K562 (cell line): ENCODE results near the gene ADD2. TPM values are rescaled to one million over a fixed set of nuclear protein-coding genes. Genes with fewer than 3 reads are reported as not detected.

ENCODE experiments used
- ATAC-seq: fragments of 200-7000 bp; cut with Tn5 transposase; 3 replicates; pipeline ENCODE4 v1.9.1; 2020; ENCODE audit warnings: moderate library complexity
- BruUV-seq: library from RNA; stranded (reverse); fragments of 400-500 nt; replicated peaks from 2 replicates; lab custom pipeline; 2021; lab: Mats Ljungman, UMichigan
- CTCF ChIA-PET: fragments of 300-600 bp; formaldehyde crosslinking; extraction: SDS; loops from one replicate; lab custom pipeline; 2021; ENCODE audit warnings: low intra/inter-chr PET ratio; lab: Yijun Ruan, JAX
- POLR2A ChIA-PET: fragments of 300-600, 350-650 bp; sonication (Branson Sonifier 250); formaldehyde crosslinking; extraction: SDS; loops from one replicate; lab custom pipeline; 2021; ENCODE audit warnings: antibody characterized with exemption, inconsistent platforms; lab: Yijun Ruan, JAX
- DNase-seq, 4 experiments: peaks; one replicate each; pipeline versions ENCODE4 v3.0.0 to v3.0.0-alpha.2; 2011 to 2018; ENCODE audit warnings: low spot score in 3 of 4, mixed read lengths in 3 of 4; ENCODE audit errors: extremely low read depth in 1 of 4
- FAIRE-seq: peaks from 2 replicates; lab custom pipeline; 2011; peaks lifted over from hg19 to GRCh38; lab: Jason Lieb, UNC
- H2AFZ ChIP-seq: 2 replicates; pipeline ENCODE4 v1.6.0; 2011; ENCODE audit warnings: low read depth, low read length, control low read depth, inconsistent platforms
- H3K27ac ChIP-seq: fragments of 200-600 bp; 3 replicates; pipeline ENCODE4 v1.8.0; 2011; ENCODE audit warnings: low read depth, mild to moderate bottlenecking, control low read depth, inconsistent platforms, low read length, moderate library complexity, mixed read lengths; ENCODE audit errors: extremely low read depth
- H3K27me3 ChIP-seq, 2 experiments: fragments of 300-600 bp in 1 of 2; 2 replicates in 1 of 2; 3 replicates in 1 of 2; pipeline versions ENCODE4 v1.6.0 to v1.8.0; 2011; ENCODE audit warnings: inconsistent platforms in 2 of 2, low read length in 2 of 2, mild to moderate bottlenecking in 1 of 2, mixed read lengths in 1 of 2, moderate library complexity in 1 of 2; ENCODE audit not compliant: control insufficient read depth in 2 of 2, insufficient read depth in 2 of 2
- H3K36me3 ChIP-seq: fragments of 300-600 bp; 3 replicates; pipeline ENCODE4 v1.8.0; 2011; ENCODE audit warnings: mild to moderate bottlenecking, low read length, inconsistent platforms; ENCODE audit not compliant: control insufficient read depth, insufficient read depth
- H3K4me1 ChIP-seq, 2 experiments: fragments of 200-600 bp in 1 of 2; replicated peaks in 1 of 2; 2 replicates in 1 of 2; 3 replicates in 1 of 2; pipeline versions ENCODE4 v1.5.1 to v1.8.0; 2011; ENCODE audit warnings: inconsistent platforms in 2 of 2, low read length in 2 of 2, mild to moderate bottlenecking in 1 of 2, mixed read lengths in 1 of 2, moderate library complexity in 1 of 2; ENCODE audit not compliant: control insufficient read depth in 2 of 2, insufficient read depth in 2 of 2
- H3K4me2 ChIP-seq: 2 replicates; pipeline ENCODE4 v1.6.1; 2011; ENCODE audit warnings: low read length, control low read depth, inconsistent platforms, mixed read lengths; ENCODE audit not compliant: insufficient read depth
- H3K4me3 ChIP-seq: fragments of 200-600 bp; sonication (generic), shearing (Covaris generic); 2 replicates; pipeline ENCODE4 v1.5.1; 2016; ENCODE audit warnings: control low read depth, inconsistent platforms
- H3K79me2 ChIP-seq: fragments of 200-600 bp; 3 replicates; pipeline ENCODE4 v1.8.0; 2011; ENCODE audit warnings: low read length, inconsistent platforms; ENCODE audit not compliant: control insufficient read depth, insufficient read depth
- H3K9ac ChIP-seq, 2 experiments: 2 replicates each; pipeline versions ENCODE4 v1.6.0 to v1.6.1; 2011; ENCODE audit warnings: low read depth in 2 of 2, low read length in 2 of 2, control low read depth in 1 of 2, inconsistent platforms in 1 of 2, mild to moderate bottlenecking in 1 of 2, mixed read lengths in 1 of 2; ENCODE audit not compliant: insufficient read depth in 1 of 2
- H3K9me1 ChIP-seq: one replicate; pipeline ENCODE4 v1.6.0; 2011; ENCODE audit warnings: inconsistent platforms, mild to moderate bottlenecking, low read length, moderate library complexity; ENCODE audit not compliant: control insufficient read depth, insufficient read depth
- H3K9me3 ChIP-seq: replicated peaks from 2 replicates; pipeline ENCODE4 v1.5.1; 2011; ENCODE audit warnings: low read depth, low read length, inconsistent platforms; ENCODE audit not compliant: control insufficient read depth, insufficient read depth
- H4K20me1 ChIP-seq: replicated peaks from 2 replicates; pipeline ENCODE4 v1.6.1; 2011; ENCODE audit warnings: low read length, inconsistent platforms, mixed read lengths; ENCODE audit not compliant: control insufficient read depth, insufficient read depth
- HDGF ChIP-seq: fragments of 450-650 bp; IDR thresholded peaks from 2 replicates; pipeline ENCODE4 v1.6.1; 2016
- TAF7 ChIP-seq: fragments of 450-650 bp; IDR thresholded peaks from 2 replicates; pipeline ENCODE4 v1.6.1; 2016; ENCODE audit warnings: missing genetic modification characterization, missing compliant biosample characterization
- ZNF778 ChIP-seq: fragments of 450-650 bp; formaldehyde crosslinking; IDR thresholded peaks from 2 replicates; pipeline ENCODE4 v1.4.0; 2020; ENCODE audit warnings: mild to moderate bottlenecking, moderate library complexity
- WGBS: fragments of 100-300 bp; shearing (Covaris generic); methylation state at CpG from one replicate; pipeline ENCODE4 v1.1.6; 2016; ENCODE audit warnings: low coverage, mixed read lengths; ENCODE audit not compliant: insufficient coverage; ENCODE audit errors: missing lambda C conversion rate; 5-methylcytosine and 5-hydroxymethylcytosine counted together
- in situ Hi-C: fragments of 300-500 bp; cut with MboI; formaldehyde crosslinking; loops from 4 replicates; pipeline ENCODE4 v1.15.0; 2018; ENCODE audit warnings: inconsistent platforms, mixed read lengths
- intact Hi-C: fragments of 100-400 bp; cut with micrococcal nuclease; formaldehyde crosslinking; loops from 2 replicates; pipeline ENCODE4 v1.14.2; 2022
- polyA plus RNA-seq, 8 experiments: library from polyadenylated mRNA; depleted of rRNA in 4 of 8; stranded (reverse) in 5 of 8; unstranded in 3 of 8; fragments of >200 nt; fragmentation: Nextera tagmentation in 2 of 8; fragmentation: Illumina TruSeq in 1 of 8; extraction: Ambion mirVana in 2 of 8; extraction: Trizol in 1 of 8; gene quantifications; 2 replicates each; pipeline versions ENCODE4 v1.2.1 to v1.2.3, GENCODE V29; 2011 to 2014; ENCODE audit warnings: inconsistent platforms in 1 of 8, missing spikeins in 1 of 8
- total RNA-seq, 7 experiments: library from RNA; depleted of rRNA in 6 of 7; stranded (reverse); fragments of >200 nt in 6 of 7; fragmentation: Illumina TruSeq in 2 of 7; extraction: Trizol in 2 of 7; gene quantifications; 2 replicates each; pipeline versions ENCODE4 v1.2.1 to v1.2.3, GENCODE V29; 2011 to 2021; ENCODE audit warnings: low replicate concordance in 1 of 7
- TF ChIP-seq, protein P1 (sequence below): sonication (generic); formaldehyde crosslinking; IDR thresholded peaks from 2 replicates; pipeline ENCODE4 v1.8.1; 2023; ENCODE audit warnings: mild to moderate bottlenecking, missing genetic modification reagents
- TF ChIP-seq, protein P2 (sequence below), 2 experiments: fragments of 450-650 bp in 1 of 2; sonication (generic) in 1 of 2; formaldehyde crosslinking; conservative IDR thresholded peaks; 2 replicates each; pipeline versions ENCODE4 v1.4.0 to v1.8.1; 2020 to 2022; ENCODE audit warnings: mild to moderate bottlenecking in 1 of 2, missing genetic modification reagents in 1 of 2

ADD2 gene
- total and polyA plus RNA-seq, 9 of the 15 experiments (the other 6 are each of a cell fraction or from before 2014, with no cell fraction given) = 3.5 to 63.0 (median 36.2) TPM

DNA sequence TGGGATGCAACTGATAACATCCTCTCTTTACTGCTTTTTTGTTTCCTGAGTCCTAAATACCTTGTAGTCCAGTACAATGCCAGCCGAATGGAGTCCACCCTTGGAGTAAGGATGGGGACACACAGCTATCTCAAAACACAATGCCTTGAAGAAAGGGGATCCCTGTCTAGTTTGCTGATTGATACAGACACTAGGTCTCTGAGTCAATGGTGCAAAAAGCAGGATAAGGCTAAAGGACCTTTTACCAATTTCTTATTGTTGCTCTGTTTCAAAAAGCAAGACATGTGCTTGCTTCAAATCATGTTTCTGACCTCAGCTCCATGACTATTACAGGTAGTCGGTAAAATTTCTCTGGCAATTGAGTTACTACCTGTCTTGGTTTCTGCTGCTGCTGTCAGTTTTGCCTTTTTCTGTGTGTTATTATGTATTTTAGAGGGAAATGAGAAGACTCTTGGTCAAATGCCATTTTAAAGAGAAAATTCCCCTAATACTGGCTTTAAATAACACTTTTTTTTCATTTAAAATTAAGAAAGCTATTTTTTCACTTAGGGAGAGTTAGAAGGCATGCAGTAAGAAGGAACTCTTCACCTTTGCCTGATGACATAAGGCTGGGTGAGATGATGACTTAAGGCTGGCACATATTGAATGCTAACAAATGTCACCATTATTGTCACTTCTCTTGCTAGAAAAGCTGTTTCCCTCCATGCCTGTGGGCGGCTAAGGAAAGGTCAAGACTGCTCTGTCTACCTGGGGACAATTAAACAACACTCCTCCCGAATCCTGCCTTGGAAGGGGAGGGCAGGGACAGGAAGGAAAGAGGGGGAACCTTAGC lies 27.4 kb upstream of the ADD2 start:
- Histone ChIP-seq H3K36me3 (no peaks in the 10 kb centered on the region), H3K4me1 (peaks cover 2 to 6% of the 10 kb centered on the region in 2 experiments; a peak in 3 of 5 replicates), H3K9ac (no peak overlapping the region; a peak in 1 of 4 replicates), H3K4me3 (no peak overlapping the region), H3K27me3 (peaks cover 3 to 6% of the 10 kb centered on the region in 2 experiments), H3K4me2 (no peak overlapping the region), H4K20me1 (no peaks in the 10 kb centered on the region), H3K27ac (no peak overlapping the region), H3K9me1 (no peaks in the 10 kb centered on the region), H3K9me3 (no peaks in the 10 kb centered on the region), H3K79me2 (no peaks in the 10 kb centered on the region), H2AFZ (no peak overlapping the region)
- ATAC-seq (no peak), DNase-seq (no peak), FAIRE-seq (no peak)
- no TSS peak for BruUV-seq
- WGBS = 2% methylated on average over 4 of the region's 4 CpGs
- in situ Hi-C loops = loop anchor here (25.0 kb wide), 1 partner anchor 483 kb away; the partner anchor contains the start of gene FAM136A
- POLR2A ChIA-PET = no interaction called here
- intact Hi-C loops = no loop called here
- TF ChIP-seq, protein P1, sequence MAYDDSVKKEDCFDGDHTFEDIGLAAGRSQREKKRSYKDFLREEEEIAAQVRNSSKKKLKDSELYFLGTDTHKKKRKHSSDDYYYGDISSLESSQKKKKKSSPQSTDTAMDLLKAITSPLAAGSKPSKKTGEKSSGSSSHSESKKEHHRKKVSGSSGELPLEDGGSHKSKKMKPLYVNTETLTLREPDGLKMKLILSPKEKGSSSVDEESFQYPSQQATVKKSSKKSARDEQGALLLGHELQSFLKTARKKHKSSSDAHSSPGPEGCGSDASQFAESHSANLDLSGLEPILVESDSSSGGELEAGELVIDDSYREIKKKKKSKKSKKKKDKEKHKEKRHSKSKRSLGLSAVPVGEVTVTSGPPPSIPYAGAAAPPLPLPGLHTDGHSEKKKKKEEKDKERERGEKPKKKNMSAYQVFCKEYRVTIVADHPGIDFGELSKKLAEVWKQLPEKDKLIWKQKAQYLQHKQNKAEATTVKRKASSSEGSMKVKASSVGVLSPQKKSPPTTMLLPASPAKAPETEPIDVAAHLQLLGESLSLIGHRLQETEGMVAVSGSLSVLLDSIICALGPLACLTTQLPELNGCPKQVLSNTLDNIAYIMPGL (CRISPR knock-in tag) = no peak
- TF ChIP-seq ZNF778 (CRISPR knock-in tag) (no peak), TAF7 (tag) (no peak), HDGF (no peak)
- TF ChIP-seq, protein P2, sequence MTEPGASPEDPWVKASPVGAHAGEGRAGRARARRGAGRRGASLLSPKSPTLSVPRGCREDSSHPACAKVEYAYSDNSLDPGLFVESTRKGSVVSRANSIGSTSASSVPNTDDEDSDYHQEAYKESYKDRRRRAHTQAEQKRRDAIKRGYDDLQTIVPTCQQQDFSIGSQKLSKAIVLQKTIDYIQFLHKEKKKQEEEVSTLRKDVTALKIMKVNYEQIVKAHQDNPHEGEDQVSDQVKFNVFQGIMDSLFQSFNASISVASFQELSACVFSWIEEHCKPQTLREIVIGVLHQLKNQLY (CRISPR knock-in tag; conservative IDR thresholded peaks at IDR 0.05) = no peak
- CTCF ChIA-PET = no interaction called here
